Sigmoid colon (tissue), 7 donors: Measurements from ENCODE around the gene FCRLA. TPM values are rescaled to one million over a fixed set of nuclear protein-coding genes. Genes with fewer than 3 reads are reported as not detected.

Experiments used
- DNase-seq: peaks from one replicate; pipeline ENCODE4 v3.0.0-alpha.2; 2019
- H3K27ac ChIP-seq, 4 donors: fragments of 200-600 bp; sonication (generic); one replicate each; pipeline ENCODE4 v1.5.1; 2016 to 2019; ENCODE audit warnings: mild to moderate bottlenecking in 1 of 4
- H3K27me3 ChIP-seq, 3 donors: fragments of 200-600 bp; sonication (generic); one replicate each; pipeline ENCODE4 v1.5.1; 2019; ENCODE audit warnings: mild to moderate bottlenecking in 1 of 3
- H3K36me3 ChIP-seq, 4 donors: fragments of 200-600 bp; sonication (generic); one replicate each; pipeline ENCODE4 v1.5.1; 2016 to 2019
- H3K4me1 ChIP-seq, 4 donors: fragments of 200-600 bp; sonication (generic); one replicate each; pipeline ENCODE4 v1.5.1; 2017 to 2019
- H3K4me3 ChIP-seq, 4 donors: fragments of 200-600 bp; sonication (generic); one replicate each; pipeline ENCODE4 v1.5.1; 2017 to 2019; ENCODE audit warnings: mild to moderate bottlenecking in 2 of 4, moderate library complexity in 1 of 4
- H3K9me3 ChIP-seq, 4 donors: fragments of 200-600 bp in 3 of 4; sonication (generic) in 3 of 4; one replicate each; pipeline versions ENCODE4 v1.5.1 to v1.6.1; 2013 to 2019
- EP300 ChIP-seq, 4 donors: sonication (generic); formaldehyde crosslinking; IDR thresholded peaks; one replicate each; pipeline ENCODE4 v1.6.1; 2017; ENCODE audit warnings: antibody characterized with exemption in 4 of 4
- POLR2A ChIP-seq, 2 donors: fragments of 450-650 bp; IDR thresholded peaks; one replicate each; pipeline ENCODE4 v1.6.1; 2016; ENCODE audit warnings: antibody characterized with exemption in 2 of 2, mild to moderate bottlenecking in 2 of 2, moderate library complexity in 2 of 2
- POLR2AphosphoS5 ChIP-seq, 4 donors: sonication (generic); formaldehyde crosslinking; IDR thresholded peaks; one replicate each; pipeline ENCODE4 v1.6.1; 2017; ENCODE audit warnings: antibody characterized with exemption in 4 of 4
- WGBS, 2 donors: extraction: QIAGEN DNeasy Blood & Tissue Kit; methylation state at CpG; one replicate each; pipeline ENCODE4 v1.1.7; 2013; 5-methylcytosine and 5-hydroxymethylcytosine counted together
- intact Hi-C: fragments of 100-400 bp; cut with DNase I; formaldehyde crosslinking; loops from one replicate; pipeline ENCODE4 v1.15.1; 2023
- polyA plus RNA-seq, 3 donors: library from polyadenylated mRNA; stranded (reverse); fragments of 200-250 nt; gene quantifications; one replicate each; pipeline ENCODE4 v1.2.3, GENCODE V29; 2013
- total RNA-seq, 4 donors: library from RNA; depleted of rRNA; stranded (reverse); fragments of >200 nt; gene quantifications; one replicate each; pipeline ENCODE4 v1.1.0, GENCODE V29; 2016
- TF ChIP-seq, protein P1 (sequence below), 4 experiments: fragments of 450-650 bp in 3 of 4; fragments of 200-600 bp in 1 of 4; IDR thresholded peaks; one replicate each; pipeline ENCODE4 v1.5.1; 2016 to 2019; ENCODE audit warnings: antibody characterized with exemption in 4 of 4, mild to moderate bottlenecking in 3 of 4, moderate library complexity in 2 of 4
- donor health status: healthy with polysubstance abuse.
- donor health status: Bipolar disorder and iron deficiency.
- donor health status: healthy.

FCRLA gene
- total and polyA plus RNA-seq, 7 donors = 1.6 to 22.0 TPM; not detected in 5

DNA sequence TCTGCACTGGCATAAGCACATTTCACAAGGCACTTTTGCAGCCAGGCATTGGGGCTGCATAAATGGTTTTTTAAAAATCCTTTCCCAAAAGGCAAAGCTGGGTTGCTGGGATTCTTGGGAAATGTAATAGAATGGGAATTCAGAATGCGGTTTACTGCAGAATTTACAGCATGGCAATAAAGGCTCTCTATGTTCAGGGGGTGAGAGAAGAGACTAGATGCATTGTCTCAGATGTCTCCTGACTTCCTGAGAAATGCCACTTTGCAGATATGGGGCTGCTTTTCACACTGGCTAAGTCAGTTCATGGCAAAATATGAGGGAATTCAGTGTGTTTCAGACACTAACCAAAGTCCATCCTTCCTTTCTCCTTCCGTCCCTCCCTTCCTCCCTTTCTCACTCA is 30.6 kb upstream of the FCRLA start:
- intact Hi-C loops = no loop called here
- no peak for DNase-seq
- no peaks in the 10 kb centered on the region for H3K36me3 ChIP-seq
- 48 to 80% methylated on average over 2 of the region's 2 CpGs for WGBS, 2 donors
- H3K4me1 ChIP-seq = no peaks in the 10 kb centered on the region
- no peak for TF ChIP-seq POLR2A (IDR thresholded peaks at IDR 0.05)
- TF ChIP-seq POLR2AphosphoS5 (IDR thresholded peaks at IDR 0.05) = no peak
- no peak for TF ChIP-seq EP300 (IDR thresholded peaks at IDR 0.05)
- TF ChIP-seq, protein P1, sequence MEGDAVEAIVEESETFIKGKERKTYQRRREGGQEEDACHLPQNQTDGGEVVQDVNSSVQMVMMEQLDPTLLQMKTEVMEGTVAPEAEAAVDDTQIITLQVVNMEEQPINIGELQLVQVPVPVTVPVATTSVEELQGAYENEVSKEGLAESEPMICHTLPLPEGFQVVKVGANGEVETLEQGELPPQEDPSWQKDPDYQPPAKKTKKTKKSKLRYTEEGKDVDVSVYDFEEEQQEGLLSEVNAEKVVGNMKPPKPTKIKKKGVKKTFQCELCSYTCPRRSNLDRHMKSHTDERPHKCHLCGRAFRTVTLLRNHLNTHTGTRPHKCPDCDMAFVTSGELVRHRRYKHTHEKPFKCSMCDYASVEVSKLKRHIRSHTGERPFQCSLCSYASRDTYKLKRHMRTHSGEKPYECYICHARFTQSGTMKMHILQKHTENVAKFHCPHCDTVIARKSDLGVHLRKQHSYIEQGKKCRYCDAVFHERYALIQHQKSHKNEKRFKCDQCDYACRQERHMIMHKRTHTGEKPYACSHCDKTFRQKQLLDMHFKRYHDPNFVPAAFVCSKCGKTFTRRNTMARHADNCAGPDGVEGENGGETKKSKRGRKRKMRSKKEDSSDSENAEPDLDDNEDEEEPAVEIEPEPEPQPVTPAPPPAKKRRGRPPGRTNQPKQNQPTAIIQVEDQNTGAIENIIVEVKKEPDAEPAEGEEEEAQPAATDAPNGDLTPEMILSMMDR (IDR thresholded peaks at IDR 0.05) = no peak
- no peaks in the 10 kb centered on the region for H3K27me3 ChIP-seq
- H3K9me3 ChIP-seq = no peaks in the 10 kb centered on the region
- no peak overlapping the region for H3K4me3 ChIP-seq
- H3K27ac ChIP-seq = no peak overlapping the region

DNA sequence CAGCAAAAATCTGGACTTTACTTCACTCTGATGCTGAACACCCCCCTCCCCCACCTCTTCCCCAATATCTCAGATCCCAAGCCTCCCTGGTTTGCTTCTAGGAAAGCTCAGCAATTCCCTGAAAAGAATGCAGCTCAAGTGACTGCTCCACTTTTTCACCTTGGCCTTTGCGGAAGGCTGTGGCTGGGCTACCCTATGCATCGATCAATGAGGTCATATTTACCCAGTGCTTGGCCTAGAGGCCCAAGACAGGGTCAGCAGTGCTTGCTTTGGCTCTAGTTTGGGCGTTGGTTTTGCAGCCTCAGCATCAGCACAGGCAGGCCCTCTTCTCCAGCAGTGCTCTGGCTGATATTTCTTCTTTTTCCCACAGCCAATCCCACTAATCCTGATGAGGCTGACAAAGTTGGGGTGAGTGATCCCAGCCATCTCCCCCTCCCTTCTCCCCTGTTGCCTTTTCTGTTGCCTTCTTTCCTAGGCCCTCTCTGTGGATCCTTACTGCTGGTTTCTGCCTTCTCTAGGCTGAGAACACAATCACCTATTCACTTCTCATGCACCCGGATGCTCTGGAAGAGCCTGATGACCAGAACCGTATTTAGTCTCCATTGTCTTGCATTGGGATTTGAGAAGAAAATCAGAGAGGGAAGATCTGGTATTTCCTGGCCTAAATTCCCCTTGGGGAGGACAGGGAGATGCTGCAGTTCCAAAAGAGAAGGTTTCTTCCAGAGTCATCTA is 29.9 kb upstream of the FCRLA start:
- no peaks in the 10 kb centered on the region for H3K36me3 ChIP-seq
- intact Hi-C loops = no loop called here
- no peaks in the 10 kb centered on the region for H3K4me1 ChIP-seq
- no peak overlapping the region for H3K4me3 ChIP-seq
- DNase-seq = no peak
- H3K27me3 ChIP-seq = no peaks in the 10 kb centered on the region
- TF ChIP-seq POLR2AphosphoS5 (IDR thresholded peaks at IDR 0.05) = no peak
- TF ChIP-seq POLR2A (IDR thresholded peaks at IDR 0.05) = no peak
- no peak for TF ChIP-seq EP300 (IDR thresholded peaks at IDR 0.05)
- TF ChIP-seq, protein P1 (IDR thresholded peaks at IDR 0.05) = no peak
- 83 to 86% methylated on average over 5 of the region's 5 CpGs for WGBS, 2 donors
- no peak overlapping the region for H3K27ac ChIP-seq
- no peaks in the 10 kb centered on the region for H3K9me3 ChIP-seq

DNA sequence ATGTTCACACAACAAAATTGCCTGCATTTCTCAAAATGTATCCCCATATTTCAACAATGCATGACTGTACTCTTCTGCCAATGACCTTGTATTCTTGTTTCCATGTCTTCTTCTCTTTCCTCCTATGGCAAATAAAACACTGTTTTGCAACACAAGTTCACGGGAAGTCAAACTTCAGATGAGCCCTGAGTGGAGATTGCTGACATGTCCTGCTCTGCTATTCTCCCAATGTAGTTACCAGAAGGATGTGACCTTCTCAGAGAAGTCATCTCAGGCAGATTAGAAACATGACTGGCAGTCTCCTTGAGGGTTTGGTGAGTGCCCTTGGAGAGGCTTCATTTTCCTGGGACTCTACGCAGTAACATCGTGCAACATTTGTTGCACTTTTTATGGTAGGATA is 28.5 kb upstream of the FCRLA start:
- H3K27me3 ChIP-seq = no peaks in the 10 kb centered on the region
- intact Hi-C loops = no loop called here

DNA sequence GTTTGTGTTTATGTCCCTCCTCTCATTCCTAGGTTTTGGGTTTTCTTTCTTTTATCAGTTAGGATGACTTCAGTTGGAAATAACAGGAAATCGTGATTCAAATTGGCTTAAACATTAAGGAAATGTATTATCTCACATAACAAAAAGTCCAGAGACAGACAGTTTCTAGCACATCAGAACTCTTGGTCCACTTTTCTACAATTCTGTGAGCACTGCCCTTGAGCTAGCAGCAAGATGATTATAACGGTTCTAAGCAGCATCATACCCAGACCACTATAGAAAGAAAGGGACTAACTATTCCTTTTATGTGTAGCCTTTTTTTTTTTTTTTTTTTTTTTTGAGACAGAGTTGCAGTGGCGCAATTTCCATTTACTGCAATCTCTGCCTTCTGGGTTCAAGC is 25.1 kb upstream of the FCRLA start:
- WGBS, 2 donors = 67 to 81% methylated on average over 3 of the region's 3 CpGs
- H3K27ac ChIP-seq = no peak overlapping the region
- no peak for TF ChIP-seq POLR2A (IDR thresholded peaks at IDR 0.05)
- TF ChIP-seq POLR2AphosphoS5 (IDR thresholded peaks at IDR 0.05) = no peak
- TF ChIP-seq, protein P1 (IDR thresholded peaks at IDR 0.05) = no peak
- no peak for TF ChIP-seq EP300 (IDR thresholded peaks at IDR 0.05)
- H3K4me3 ChIP-seq = no peak overlapping the region
- DNase-seq = no peak
- intact Hi-C loops = no loop called here
- H3K36me3 ChIP-seq = no peaks in the 10 kb centered on the region
- H3K9me3 ChIP-seq = no peaks in the 10 kb centered on the region
- no peaks in the 10 kb centered on the region for H3K4me1 ChIP-seq
- H3K27me3 ChIP-seq = peaks cover 0 to 5% (median 0%) of the 10 kb centered on the region in 3 donors

More for the DNA sequence above, 28.5 kb upstream of the FCRLA start:
- H3K4me1 ChIP-seq = no peaks in the 10 kb centered on the region
- H3K4me3 ChIP-seq = no peak overlapping the region
- H3K27ac ChIP-seq = no peak overlapping the region
- DNase-seq = no peak
- TF ChIP-seq EP300 (IDR thresholded peaks at IDR 0.05) = no peak
- TF ChIP-seq POLR2A (IDR thresholded peaks at IDR 0.05) = no peak
- TF ChIP-seq POLR2AphosphoS5 (IDR thresholded peaks at IDR 0.05) = no peak
- TF ChIP-seq, protein P1 (IDR thresholded peaks at IDR 0.05) = no peak
- 94 to 95% methylated on average over 3 of the region's 3 CpGs for WGBS, 2 donors
- H3K36me3 ChIP-seq = no peaks in the 10 kb centered on the region
- no peaks in the 10 kb centered on the region for H3K9me3 ChIP-seq

DNA sequence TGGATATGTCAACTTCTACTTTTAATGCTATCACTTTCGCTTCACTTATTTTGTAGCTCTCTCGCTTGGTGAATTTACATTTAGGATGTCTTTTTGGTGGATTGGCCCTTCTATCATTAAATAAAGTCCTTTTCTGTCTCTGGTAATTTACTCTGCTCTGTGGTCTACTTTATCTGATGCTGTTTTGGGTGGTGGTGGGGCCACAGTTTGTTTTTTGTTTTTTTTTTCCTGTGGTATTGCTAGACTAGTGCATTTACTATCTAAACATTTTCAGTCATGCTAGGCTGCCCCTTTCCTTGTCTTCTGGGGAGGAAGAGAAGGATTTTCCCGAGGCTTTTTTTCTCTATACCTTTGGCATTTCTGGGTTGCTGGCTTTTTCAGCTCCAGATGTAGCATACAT is 18.1 kb upstream of the FCRLA start:
- WGBS, 2 donors = 73 to 76% methylated on average over 3 of the region's 3 CpGs
- TF ChIP-seq POLR2A (IDR thresholded peaks at IDR 0.05) = no peak
- no peak for TF ChIP-seq POLR2AphosphoS5 (IDR thresholded peaks at IDR 0.05)
- no peak for TF ChIP-seq EP300 (IDR thresholded peaks at IDR 0.05)
- TF ChIP-seq, protein P1 (IDR thresholded peaks at IDR 0.05) = no peak
- peaks cover 0 to 27% (median 7%) of the 10 kb centered on the region in 3 donors for H3K27me3 ChIP-seq
- H3K9me3 ChIP-seq = no peaks in the 10 kb centered on the region
- H3K27ac ChIP-seq = no peak overlapping the region
- intact Hi-C loops = no loop called here
- H3K4me3 ChIP-seq = no peak overlapping the region
- H3K36me3 ChIP-seq = no peaks in the 10 kb centered on the region
- DNase-seq = no peak
- no peaks in the 10 kb centered on the region for H3K4me1 ChIP-seq
